GM19452 (cell line): Measurements from ENCODE around the gene CSF3.
"Not testable (repeated sequence)": the region's sequence is repeated elsewhere in the genome, so short reads cannot be mapped to it uniquely, and the experiment has no call there.

Experiments used
- ATAC-seq: cut with Tn5 transposase; IDR thresholded peaks from one replicate; pipeline ENCODE4 v1.9.1; 2021; ENCODE audit not compliant: unreplicated experiment

Gene CSF3

GRCh38 chr17:39996800-39997199 is 18.4 kb upstream of the CSF3 start:
- no peak for ATAC-seq

DNA sequence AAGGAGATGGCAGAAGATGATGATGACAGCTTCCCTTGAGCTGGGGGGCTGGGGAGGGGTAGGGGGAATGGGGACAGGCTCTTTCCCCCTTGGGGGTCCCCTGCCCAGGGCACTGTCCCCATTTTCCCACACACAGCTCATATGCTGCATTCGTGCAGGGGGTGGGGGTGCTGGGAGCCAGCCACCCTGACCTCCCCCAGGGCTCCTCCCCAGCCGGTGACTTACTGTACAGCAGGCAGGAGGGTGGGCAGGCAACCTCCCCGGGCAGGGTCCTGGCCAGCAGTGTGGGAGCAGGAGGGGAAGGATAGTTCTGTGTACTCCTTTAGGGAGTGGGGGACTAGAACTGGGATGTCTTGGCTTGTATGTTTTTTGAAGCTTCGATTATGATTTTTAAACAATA is 17.7 kb upstream of the CSF3 start:
- ATAC-seq: no peak

- ATAC-seq: no peak
Measured at GRCh38 chr17:39999067-39999466, 16.2 kb upstream of the CSF3 start.

DNA sequence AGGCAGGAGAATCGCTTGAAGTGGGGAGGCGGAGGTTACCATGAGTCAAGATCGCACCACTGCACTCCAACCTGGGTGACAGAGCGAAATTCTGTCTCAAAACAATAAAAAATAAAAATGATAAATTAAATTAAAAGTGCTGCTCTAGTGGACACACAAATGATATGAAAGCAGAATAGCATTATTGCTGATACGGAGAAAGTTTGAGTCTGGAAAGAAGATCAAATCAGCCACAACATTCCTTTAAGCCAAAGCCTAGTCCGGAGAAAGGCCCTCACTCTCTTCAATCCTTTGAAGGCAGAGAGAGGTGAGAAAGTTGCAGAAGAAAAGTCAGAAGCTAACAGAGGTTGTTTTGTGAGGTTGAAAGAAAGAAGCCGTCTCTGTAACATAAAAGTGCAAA is 15.1 kb upstream of the CSF3 start:
- no peak for ATAC-seq

GRCh38 chr17:40001335-40001734 is 13.9 kb upstream of the CSF3 start:
- ATAC-seq: not testable (repeated sequence)

GRCh38 chr17:40004072-40004471 is 11.2 kb upstream of the CSF3 start:
- ATAC-seq: no peak

DNA sequence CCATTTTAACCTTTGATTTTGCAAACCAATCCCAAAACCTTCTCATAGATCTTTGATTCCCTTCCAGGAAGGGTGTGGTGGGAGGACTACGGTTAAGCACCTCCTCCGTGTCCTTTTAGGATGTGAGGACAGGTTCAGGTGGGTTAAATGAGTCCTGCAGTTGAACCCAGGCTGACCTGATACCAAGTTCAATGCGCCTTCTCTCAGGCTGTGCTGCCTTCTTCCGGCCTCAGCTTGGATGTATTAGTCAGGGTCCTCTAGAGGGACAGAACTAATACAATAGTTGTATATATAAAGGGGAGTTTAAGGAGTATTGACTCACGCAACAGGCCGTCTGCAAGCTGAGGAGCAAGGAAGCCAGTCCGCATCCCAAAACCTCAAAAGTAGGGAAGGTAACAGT is 10.5 kb upstream of the CSF3 start:
- no peak for ATAC-seq

GRCh38 chr17:40005520-40005919 is 9.7 kb upstream of the CSF3 start:
- ATAC-seq: no peak

DNA sequence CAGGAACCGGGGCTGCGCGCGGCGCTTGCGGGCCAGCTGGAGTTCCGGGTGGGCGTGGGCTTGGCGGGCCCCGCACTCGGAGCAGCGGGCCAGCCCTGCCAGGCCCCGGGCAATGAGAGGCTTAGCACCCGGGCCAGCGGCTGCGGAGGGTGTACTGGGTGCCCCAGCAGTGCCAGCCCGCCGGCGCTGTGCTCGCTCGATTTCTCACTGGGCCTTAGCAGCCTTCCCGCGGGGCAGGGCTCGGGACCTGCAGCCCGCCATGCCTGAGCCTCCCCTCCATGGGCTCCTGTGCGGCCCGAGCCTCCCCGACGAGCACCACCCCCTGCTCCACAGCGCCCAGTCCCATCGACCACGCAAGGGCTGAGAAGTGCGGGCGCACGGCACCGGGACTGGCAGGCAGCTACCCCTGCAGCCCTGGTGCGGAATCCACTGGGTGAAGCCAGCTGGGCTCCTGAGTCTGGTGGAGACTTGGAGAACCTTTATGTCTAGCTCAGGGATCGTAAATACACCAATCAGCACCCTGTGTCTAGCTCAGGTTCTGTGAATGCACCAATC is 4.2 kb upstream of the CSF3 start:
- ATAC-seq: not testable (repeated sequence)

DNA sequence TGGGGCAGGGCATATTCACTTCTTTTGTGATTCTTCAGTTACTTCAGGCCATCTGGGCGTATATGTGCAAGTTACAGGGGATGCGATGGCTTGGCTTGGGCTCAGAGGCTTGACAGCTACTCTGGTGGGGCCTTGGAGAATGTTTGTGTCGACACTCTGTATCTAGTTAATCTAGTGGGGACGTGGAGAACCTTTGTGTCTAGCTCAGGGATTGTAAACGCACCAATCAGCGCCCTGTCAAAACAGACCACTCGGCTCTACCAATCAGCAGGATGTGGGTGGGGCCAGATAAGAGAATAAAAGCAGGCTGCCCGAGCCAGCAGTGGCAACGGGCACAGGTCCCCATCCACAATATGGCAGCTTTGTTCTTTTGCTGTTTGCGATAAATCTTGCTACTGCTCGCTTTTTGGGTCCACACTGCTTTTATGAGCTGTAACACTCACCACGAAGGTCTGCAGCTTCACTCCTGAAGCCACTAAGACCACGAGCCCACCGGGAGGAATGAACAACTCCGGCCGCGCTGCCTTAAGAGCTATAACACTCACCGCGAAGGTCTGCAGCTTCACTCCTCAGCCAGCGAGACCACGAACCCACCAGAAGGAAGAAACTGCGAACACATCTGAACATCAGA is 3.1 kb upstream of the CSF3 start:
- not testable (repeated sequence) for ATAC-seq

- no peak for ATAC-seq
Measured at GRCh38 chr17:40014375-40014980, 762 bp upstream of the CSF3 start.

- ATAC-seq: no peak
Measured at GRCh38 chr17:40015998-40016985, 1.1 kb downstream of the CSF3 start.

- no peak for ATAC-seq
Measured at GRCh38 chr17:40017422-40018080, 2.3 kb downstream of the CSF3 start.

DNA sequence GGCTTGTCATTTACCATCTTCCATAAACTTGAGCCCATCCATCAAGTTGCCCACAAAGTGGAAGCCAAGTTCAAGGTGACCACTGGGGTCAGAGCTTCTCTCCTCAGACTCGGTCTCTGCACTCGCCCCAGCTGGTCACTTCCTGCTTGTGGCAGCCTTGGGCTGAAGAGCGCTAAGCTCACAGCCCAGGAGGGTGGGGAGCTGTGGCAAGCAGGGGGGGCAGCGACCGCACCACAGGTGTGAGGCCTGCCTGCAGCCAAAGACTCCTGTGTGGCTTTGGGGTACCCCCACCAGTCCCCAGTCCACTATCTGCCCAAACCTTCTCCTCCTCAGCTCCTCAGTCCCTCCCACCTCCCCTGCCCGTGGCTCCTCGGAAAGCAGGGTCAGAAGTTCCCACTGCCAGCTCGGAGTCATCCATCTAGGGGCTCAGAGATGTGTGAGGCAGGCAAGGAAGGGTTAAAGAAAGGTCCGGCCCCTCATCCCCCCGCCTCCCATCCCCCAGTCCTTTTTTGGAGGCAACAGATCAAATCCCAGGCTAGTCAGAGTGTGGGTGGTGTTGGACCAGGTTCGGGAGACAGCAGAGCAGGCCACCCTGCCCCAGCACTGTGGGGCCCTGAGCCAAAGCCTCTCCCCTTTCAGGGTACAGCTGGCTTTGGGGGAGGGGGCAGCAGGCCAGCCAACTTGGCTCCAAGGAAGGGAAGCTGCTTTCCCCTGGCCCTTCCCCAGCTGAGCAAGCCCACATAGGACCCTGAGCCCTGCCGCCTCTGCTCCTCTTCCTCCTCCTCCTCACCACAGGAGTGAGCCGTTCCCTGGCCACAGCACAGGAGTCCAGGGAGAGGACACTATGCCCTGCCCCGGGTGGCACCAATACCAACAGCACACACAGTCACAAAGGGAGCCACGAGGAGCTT is 3.2 kb downstream of the CSF3 start:
- ATAC-seq: no peak

- no peak for ATAC-seq
Measured at GRCh38 chr17:40019140-40019991, 4.1 kb downstream of the CSF3 start.

- no peak for ATAC-seq
Measured at GRCh38 chr17:40020146-40020545, 4.9 kb downstream of the CSF3 start.

DNA sequence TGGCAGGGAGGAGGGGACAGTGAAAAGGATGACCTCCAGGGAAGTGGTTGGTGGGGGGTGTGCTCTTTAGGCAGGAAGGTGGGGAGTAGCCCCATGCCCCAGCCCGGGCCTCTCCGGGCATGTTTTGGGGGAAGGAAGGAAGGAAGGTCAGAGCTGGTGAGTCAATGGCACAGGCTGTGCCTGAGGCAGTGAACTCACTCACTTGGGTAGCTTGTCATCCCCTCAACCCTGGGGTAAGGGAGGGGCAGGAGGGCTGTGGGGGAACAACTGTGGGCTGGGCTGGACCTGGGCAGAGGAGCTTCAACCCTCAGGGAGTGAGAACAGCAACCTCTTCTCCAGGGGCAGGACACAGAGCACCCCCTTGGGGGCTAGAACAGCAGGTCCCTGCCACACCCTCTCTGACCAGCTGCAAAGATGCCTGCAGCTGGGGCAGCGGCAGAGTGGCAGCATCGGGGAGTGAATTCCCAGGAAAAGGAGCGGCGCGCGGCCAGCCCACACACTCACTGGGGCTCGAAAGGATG is 6.3 kb downstream of the CSF3 start:
- ATAC-seq: no peak

- no peak for ATAC-seq
Measured at GRCh38 chr17:40022497-40022896, 7.3 kb downstream of the CSF3 start.
